RPMI8226 (cell line): ENCODE results near the gene TM4SF1.
"Not testable (repeated sequence)": the region's sequence is repeated elsewhere in the genome, so short reads cannot be mapped to it uniquely, and the experiment has no call there.

Source experiments
- DNase-seq: peaks from one replicate; pipeline ENCODE4 v3.0.0-alpha.2; 2015

The TM4SF1 gene

DNA sequence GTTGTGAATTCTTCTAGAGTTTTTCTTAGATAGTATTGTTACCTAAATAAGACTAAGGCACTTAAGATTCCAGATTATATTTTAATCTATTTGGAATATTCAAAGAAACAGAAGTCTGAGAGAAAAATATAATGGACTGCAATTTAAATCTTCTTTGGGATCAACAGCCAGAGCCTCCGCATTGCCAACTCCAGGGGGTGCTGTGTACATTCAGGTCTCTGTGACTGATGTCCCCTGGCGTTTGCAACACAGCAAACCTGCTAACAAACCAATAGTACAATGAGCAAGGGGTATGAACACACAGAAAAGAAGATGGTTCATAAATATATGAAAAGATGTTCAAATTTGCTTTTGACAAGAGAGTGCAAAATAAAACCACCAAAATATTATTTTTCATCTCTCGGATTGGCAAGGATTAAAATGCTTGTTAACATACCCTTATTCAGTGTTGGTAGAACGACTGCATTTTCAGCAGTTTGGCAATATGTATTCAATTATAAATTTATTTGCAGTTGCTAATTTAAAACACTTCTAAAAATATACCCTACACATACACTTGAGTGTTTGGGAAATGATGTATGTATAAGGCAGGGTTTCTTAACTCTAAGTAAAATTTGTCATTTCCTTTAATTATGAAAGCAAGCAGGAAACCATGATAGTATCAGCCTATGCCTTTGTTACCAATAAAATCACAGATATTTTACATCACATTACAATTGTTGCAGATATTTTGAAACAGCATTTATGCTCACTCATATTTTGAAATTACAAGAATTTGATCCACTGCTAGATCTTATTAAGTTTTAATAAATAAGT is 16.1 kb upstream of the TM4SF1 start:
- DNase-seq: peak; percentile 76

DNA sequence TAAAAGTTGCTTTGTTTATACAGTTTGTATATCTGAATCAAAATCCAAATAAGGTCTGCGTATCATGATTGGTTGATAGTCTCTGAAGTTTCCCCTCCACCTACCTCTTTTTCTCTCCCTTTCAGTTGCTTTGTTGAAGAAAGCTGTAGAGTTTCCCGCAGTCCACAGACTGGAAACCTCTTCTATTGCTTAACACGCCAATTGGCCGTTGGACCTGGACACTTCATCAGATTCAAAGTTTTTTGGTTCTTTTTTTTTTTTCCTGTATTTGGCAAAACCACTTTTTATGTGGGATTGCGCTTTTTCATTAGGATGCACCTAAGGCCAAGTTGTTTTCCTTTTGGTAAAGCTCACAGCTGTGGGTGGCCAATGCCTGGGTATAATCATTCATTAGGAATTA is 14.5 kb upstream of the TM4SF1 start:
- no peak for DNase-seq

DNA sequence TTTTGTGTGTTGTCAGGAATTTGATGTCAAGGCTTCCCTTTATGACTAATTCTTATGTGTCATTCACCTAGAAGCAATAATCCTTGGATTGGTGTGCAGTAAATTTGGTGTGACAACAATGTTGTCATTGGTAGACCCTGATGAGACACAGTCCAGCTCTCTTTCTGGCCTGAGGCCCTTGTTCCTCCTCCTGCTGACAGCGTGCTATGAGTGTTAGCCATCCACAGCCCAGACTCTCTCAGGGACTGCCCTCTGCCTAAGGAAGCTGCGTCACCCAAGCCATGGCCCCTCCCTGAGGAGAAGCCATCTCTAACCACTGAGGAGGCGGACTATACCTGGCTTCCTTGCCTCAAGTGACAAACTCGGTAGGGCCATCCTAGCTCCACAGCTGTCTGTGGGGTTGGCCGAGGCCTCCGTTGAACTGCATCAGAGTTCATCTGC is 13.3 kb upstream of the TM4SF1 start:
- DNase-seq: no peak

DNA sequence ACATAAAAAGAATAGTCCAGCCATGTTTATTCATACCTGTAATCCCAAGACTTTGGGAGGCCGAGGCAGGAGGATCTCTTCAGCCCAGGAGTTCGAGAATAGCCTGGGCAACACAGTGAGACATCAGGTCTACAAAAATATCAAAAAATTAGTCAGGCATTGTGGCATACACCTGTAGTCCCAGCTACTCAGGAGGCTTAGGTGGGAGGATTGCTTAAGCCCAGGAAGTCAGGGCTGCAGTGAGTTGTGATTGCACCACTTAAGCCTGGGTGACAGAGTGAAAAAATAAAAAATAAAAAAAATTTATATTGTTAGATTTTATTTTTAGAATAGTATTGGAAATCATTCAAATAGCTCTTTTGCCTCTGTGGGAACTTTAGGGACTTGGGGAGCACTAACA is 12.8 kb upstream of the TM4SF1 start:
- no peak for DNase-seq

DNA sequence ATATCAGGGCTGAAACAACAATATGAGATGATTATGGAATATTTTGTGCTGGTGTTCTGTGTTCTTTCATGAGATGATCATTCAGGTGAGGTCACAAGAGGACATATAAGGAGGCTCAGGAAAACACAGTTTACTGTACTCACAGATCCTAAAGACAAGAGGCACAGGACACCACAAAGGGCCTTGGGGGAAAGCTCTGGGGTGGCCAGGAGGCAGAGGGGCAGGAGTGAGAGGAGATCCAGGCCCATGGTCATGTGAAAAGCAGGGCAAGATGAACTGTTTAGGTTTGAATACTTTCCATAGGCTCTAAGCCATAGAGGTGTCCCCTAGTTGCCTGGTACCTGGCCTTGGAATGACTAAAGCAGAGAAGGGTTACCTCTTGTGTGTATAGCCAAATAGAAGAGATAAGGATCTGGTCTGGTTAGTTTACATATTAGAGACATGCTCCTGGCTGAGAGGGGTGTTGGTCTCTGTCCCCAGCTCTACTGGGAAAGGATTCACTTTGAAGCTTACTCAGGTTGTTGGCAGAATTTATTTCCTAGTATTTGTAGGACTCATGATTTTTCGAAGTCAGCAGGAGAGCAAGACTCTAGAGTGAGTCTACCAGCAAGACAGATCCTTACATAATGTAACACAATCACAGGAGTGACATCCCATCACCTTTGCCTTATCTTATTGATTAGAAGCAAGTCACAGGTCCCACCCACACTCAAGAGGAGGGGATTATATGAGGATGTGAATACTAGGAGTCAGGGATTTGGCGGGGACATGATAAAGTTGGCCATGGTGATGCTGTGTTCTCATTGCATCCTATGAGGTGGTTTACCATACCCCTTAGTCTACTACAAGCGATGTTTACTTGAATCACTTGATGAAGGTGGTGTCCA is 11.3 kb upstream of the TM4SF1 start:
- DNase-seq: no peak

DNA sequence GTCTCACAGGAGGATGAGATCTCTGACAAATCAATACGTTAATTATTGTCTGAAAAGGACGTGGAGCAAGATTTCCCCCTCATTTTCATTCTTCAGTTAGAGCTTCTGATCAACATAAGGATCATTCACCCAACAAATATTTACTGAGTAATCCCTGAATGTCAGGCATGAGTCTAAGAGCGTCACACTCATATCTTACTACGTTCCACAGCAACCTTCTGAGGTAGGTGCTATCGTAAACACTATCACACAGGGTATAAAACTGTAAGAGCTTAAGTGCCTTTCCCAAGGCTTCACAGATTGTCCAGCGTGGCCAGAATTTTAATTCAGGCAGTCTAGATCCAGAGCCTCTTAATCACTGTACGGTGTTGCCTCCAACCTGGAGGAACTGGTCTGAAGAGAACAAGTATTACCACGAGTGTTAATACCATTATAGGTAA is 10.6 kb upstream of the TM4SF1 start:
- no peak for DNase-seq

DNA sequence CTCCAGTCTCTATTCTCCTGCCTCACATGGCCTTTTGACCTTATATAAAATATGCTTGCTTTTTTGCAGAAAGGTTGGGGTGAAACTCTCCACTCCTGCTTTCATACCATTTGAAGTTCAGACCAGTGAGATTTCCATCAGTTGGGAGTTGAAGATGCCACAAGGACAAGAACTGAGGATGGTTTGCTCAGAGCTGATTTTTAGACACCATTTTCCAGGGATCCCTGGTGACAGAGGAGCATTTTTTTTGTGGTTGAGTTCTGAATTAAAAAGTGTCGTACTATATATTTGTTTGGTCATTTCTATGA is 8.8 kb upstream of the TM4SF1 start:
- DNase-seq: no peak

DNA sequence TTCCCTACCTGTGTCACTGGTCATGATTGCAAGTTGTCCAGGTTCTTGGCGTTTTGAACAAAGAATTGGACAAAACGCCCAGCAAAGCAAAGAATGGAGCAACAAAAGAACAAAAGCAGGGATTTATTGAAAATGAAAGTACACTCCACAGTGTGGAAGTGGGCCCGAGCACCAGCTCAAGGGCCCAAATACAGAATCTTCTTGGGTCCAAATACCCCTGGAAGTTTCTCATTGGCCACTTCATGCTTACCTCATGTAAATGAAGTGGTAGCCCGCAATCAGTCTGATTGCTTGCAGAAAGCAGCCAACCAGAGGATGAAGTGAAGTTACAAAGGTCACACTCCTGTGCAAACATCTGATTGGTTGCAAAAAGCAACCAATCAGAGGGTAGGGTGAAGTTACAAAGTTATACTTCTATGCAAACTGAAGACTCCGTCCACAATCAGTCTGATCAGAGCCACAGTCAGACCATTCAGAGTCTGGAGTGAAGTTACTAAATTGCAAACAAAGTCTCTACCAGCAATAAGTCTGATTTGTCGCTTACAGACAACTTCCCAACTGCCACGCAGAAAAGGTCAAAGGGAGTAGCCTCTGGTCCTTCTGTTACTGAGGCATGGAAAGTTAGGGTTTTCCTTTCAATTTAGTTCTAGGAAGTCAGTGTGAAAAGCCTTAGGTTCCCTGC is 8.3 kb upstream of the TM4SF1 start:
- no peak for DNase-seq

DNA sequence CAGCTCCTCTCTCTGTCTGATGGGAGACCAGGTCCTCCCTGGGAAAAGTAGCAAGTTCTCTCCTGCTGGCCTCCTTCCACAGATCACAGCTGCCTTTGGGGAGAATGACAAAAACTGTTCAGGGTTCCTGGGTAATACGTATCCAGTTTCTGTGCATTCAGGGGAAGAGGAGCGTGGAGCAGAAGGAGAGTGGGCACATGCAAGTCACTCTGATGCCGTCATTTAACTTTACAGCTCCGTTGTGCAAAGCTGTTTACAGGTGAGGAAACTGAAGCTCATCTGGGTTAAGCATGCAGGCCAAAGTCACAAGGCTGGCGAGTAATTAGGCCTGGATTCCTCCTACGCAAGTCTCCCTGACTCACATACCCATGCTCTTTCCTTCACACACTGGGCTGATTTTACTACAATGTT is 7.5 kb upstream of the TM4SF1 start:
- DNase-seq: no peak

DNA sequence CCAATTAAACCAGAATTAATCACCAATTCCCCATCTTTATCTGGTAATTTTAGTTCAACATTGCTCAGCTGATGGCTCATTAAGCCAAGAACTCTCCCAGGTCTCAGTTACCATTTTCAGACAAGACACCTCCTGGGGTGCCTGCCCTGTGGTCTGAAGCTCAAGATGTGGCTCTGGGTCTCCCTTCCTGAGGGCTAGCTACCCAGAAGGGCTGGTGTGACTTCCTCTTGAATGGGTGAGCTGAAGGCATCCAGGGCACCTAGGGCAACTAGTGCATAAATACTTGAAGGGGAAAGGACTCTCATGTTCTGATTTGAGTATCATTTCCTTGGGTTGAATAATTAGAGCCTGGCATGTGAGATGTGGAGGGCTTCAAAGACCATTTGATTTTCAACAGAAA is 6.7 kb upstream of the TM4SF1 start:
- DNase-seq: no peak

DNA sequence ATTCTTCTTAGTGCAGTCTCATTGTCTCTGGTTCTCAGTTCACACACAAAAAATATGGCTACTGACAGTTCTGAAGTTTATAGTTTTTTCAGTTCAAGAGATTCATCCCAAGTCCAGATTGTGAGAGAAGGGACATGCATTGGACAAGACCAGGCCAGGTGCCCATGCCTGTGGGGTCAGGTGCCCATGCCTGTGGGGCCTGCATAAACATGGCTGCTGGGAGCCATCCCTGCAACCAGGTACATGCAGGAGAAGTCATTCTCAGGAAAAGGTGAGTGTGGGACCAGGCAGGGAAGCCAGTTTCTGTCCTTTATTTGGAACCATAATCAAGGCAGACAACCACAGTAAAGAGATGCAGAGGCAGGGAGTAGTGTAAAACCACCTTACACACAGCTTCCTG is 6.3 kb upstream of the TM4SF1 start:
- no peak for DNase-seq

DNA sequence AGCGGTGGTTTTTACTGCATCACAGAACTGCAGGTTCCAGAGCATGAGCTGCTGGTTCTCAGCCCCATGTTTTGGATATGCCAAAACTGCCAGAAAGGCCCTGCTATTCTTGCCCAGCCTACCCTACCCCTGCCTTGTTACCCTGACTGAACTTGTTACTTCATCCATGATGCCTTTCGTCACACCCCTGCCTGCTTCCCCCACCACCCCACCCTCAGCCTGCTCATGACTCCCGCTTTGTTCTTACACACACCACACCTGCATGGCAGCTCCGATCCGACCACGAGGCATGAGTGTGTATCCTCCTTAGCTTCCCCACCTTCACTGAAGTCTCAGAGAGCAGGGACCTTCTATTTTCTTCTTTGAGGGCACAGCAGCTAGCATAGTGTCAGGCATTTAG is 5.1 kb upstream of the TM4SF1 start:
- DNase-seq: no peak

DNA sequence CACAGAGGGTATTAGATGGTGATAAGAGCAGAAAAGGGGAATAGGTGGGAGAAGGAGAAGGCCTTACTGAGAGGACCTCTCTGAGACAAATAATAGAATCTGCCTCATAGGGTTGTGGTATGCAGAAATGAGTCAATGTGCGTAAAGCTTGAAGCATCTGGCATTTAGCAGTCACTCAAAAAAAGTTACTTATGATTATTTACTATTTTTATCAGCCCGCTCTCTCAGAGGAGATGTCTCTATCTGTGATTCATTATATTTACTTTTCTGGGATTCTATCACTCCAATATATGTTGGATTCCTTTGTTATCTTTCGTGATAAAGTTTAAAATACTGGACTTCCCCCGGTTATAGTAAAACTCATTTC is 4.6 kb upstream of the TM4SF1 start:
- no peak for DNase-seq

DNA sequence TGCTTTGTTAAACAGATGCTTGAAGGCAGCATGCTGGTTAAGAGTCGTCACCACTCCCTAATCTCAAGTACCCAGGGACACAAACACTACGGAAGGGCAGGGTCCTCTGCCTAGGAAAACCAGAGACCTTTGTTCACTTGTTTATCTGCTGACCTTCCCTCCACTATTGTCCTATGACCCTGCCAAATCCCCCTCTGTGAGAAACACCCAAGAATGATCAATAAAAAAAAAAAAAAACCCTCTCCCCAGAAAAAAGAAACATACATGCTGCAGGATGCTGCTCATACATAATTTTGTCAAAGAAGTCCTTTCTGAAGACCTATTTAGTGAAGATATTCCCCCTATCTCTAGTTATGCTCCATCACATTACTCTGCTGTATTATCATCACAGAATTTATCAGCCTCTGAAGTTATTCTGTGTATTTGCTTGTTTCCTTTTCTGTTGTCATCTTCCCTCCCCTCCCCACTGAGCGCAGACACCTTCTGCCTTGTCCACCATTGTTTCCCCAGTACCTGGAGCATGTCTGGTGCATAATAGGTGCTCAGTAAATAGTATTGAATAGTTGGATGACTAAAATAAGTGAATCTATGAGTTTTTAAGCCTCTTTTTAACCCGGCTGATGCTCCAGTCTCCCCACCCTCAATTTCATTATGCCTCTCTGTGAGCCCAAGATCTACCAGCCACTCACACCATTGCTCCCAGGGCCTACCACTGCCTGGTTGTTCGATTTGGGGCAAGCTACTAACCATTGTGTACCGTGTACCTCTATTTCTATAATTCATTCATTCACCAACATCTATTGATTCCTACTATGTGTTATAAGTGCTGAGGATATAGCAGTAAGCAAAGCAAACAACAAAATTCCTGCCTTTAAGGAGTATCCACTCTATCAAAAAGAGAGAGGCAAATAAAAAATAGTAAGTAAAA is 4.0 kb upstream of the TM4SF1 start:
- no peak for DNase-seq

DNA sequence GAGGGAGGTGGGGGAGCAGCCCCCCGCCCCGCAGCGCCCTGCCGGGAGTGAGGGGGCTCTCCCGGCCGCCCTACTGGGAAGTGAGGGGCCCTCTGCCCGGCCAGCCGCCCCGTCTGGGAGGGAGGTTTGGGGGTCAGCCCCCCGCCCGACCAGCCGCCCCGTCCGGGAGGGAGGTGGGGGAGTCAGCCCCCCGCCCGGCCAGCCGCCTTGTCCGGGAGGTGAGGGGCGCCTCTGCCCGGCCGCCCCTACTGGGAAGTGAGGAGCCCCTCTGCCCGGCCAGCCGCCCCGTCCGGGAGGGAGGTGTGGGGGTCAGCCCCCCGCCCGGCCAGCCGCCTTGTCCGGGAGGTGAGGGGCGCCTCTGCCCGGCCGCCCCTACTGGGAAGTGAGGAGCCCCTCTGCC is 2.8 kb upstream of the TM4SF1 start:
- not testable (repeated sequence) for DNase-seq

DNA sequence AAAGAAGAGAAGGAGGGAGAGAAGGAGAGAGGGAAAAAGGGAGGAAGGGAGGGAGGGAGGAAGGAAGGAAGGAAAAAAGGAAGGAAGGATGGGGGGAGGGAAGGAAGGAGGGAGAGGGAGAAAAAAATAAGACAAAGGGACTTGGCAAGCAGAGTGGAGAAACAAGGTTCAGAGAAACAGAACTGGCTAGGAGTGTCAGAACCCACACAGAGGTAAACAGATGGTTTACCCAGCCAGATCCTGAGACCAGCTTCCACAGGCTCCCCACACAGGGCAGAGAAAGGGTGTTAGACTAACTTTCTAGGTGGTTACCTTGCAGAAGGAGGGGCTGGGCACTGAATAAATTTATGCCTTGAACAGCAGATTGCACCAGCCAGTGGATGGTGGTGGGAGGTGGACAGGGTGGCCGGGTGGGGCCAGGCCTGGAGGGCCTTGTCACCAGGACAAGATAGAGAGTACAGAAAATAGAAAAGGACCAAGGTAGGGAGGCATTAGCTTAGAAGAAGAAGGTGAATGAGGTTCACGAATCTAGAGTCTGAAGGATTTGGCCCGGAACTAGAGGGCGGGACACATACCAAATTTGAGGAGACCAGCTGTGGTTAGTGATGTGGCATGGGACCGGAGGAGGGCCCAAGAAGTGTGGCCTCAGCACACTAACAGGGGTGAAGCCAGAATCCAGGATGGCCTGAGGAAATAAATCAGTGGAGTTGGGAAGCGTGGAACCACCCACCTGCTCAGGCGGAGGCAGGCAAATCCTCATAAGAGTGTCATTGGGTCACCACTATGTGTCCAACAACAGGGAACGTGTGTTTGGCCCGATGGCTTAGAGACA is 1.2 kb upstream of the TM4SF1 start:
- DNase-seq: no peak

DNA sequence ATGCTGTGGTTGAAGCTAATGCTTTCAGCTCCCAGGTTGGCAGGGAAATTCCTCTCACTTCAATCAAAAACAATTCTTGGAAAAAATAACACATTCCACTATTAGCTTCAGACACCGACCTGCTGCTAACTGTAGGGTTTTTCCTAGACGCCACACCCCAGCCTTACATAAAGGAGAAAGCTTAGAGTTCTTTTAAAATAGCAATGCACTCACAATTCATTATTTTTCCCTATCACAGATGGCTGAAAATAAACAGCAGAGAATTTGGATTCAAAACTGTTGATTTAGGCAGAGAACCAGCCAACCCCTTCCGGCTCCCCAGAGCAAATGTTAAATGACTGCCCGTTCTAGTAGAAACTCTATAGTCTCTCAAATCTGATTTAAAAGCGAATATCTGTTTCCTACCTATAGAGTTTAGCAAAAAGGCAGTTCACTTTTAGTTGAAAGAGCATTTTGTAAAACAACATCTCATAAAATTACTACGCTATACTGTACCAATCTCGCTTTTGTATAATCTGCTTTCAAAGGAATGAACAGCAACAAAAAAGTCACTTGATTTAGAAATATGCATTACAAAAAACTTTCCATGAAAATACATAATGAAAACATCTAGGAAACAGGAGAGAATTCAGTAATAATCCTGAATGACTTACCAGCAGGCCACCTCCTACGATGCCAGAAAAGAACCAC is 586 bp downstream of the TM4SF1 start:
- no peak for DNase-seq

DNA sequence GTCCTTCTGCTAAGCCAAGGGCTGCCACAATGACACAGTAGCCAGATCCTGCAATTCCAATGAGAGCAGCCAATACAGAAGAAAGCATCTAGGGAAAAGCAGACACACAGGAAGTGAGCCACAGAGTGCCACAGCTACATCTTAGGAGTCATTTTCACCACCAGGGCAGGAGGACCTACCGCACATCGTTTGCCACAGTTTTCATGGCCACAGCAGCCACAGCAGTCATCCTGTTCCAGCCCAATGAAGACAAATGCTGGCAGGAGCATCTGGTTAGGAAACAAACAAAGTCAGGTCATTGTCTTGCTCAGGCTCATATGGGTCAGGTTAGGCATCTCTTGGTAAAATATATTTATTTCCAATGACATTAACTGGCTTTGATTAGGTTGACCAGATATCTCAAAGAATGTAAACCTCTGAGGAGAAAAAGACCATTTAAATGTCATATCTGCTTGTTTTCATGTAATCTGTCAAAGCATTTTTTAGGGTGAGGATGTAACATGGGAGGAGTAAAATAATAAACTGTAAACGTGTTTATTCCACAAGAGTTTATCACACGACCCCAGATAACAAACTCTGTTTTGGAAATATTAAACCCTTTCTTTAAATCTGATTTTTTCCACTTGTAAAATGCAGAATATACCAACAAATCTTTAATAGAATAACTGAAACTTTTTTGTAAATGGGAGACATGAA is 1.8 kb downstream of the TM4SF1 start:
- DNase-seq: no peak

DNA sequence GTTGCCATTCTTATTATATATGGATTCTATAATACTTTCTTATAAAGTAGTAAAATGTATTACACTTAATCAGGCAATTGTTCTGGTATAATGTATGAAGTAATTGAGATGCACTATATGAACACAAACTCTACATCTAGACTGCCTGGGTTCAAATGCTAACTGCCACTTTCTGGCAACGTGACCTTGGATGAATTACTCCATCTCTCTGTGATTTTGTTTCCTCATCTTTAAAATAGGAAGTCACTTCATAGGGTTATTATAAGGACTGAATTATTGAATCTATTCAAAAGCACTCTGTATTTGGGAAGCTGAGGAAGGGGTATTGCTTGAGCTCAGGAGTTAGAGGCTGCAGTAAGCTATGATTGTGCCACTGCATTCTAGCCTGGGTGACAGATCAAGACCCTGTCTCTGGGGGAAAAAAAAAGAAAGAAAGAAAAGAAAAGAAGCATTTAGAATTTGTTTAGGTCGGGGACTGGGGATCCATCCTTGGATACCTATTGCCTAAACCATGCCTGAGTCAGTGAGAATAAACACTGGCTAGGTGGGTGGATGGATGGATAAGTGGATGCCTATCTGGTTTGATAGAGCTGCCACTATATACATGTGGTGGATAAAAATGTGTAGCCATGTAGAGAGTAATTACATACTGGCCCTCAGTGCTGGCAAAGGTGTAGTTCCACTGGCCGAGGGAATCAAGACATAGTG is 2.5 kb downstream of the TM4SF1 start:
- no peak for DNase-seq

DNA sequence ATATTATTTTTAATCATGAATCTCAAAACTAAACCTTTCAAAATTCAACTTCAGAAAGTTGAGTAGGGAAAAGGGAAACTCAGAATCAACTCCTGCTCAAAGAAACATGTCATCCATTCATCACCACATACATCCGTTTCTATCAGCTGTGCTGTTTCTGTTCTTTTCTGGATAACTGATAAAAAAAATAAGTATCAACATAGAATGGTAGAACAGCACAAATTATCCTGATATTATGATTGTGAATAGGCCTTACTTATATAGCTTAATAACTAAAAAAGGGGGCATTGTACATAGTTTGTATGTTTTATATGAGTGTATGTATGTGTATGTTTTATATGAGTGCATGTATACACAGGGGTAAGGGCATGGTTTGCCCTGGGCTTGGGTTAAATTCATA is 3.1 kb downstream of the TM4SF1 start:
- DNase-seq: no peak
